Measurements from ENCODE around the gene ARID1B. TPM values are rescaled to one million over a fixed set of nuclear protein-coding genes. Genes with fewer than 3 reads are reported as not detected.
A peak's percentile ranks its signal among the peaks of the same experiment; 100 is the strongest.

ARID1B gene
- total RNA-seq, 1 donor from 2014 or later, result 43.4 TPM

DNA sequence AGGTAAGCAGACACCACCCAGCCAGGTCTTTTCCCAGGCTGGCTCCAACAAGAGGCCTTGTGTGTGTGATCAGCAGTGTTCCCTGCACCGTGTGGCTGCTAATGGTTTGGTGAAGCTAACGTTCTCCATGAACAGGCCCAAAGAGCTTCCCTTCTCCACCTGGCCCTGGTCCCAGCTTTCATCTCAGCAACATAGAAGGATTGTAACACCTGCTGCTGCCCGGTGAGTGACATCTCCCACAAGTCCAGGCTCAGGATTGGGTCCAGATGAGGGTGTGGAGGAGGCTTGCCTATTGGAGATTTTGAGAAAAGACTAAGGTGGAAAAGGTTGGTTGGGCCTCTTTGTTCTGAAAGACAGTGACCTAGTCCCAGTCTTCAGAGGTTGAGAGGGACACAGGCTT, 456.5 kb downstream of the ARID1B start:
- H3K27me3 ChIP-seq (ENCODE audit: low read depth), result no peaks in the 10 kb centered on the region
- DNase-seq, result no peak
- no peak overlapping the region for H3K4me3 ChIP-seq
- intact Hi-C loops (cut with micrococcal nuclease), result no loop called here
- H3K4me1 ChIP-seq, result peaks cover 21% of the 10 kb centered on the region
- H3K36me3 ChIP-seq, result no peaks in the 10 kb centered on the region
- no peak overlapping the region for H3K27ac ChIP-seq (replicated peaks)
- H3K9me3 ChIP-seq (replicated peaks), result no peaks in the 10 kb centered on the region
- TF ChIP-seq, protein P1, sequence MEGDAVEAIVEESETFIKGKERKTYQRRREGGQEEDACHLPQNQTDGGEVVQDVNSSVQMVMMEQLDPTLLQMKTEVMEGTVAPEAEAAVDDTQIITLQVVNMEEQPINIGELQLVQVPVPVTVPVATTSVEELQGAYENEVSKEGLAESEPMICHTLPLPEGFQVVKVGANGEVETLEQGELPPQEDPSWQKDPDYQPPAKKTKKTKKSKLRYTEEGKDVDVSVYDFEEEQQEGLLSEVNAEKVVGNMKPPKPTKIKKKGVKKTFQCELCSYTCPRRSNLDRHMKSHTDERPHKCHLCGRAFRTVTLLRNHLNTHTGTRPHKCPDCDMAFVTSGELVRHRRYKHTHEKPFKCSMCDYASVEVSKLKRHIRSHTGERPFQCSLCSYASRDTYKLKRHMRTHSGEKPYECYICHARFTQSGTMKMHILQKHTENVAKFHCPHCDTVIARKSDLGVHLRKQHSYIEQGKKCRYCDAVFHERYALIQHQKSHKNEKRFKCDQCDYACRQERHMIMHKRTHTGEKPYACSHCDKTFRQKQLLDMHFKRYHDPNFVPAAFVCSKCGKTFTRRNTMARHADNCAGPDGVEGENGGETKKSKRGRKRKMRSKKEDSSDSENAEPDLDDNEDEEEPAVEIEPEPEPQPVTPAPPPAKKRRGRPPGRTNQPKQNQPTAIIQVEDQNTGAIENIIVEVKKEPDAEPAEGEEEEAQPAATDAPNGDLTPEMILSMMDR (IDR thresholded peaks at IDR 0.05; ENCODE audit: borderline replicate concordance), result no peak

DNA sequence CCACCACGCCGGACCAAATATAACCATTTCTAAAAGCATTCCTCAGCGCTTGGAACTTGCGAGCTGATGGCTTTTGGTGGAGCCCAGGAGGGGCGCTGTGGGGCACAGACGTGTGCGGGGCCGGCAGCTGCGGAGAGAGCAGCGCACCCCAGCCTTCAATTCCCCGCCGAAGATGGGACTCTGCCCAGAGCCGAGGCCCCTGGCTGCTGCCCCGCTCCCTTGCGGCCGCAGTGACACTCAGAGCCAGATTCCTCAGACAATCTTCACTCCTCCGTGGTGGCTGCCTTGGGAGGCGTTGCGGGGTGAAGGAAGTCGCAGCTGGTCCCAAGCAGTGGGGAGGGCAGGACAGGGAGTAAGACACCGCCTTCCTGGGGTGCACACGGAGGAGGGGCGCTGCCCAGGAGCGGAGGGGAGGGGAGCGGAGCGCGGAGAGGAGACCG, 458.4 kb downstream of the ARID1B start:
- intact Hi-C loops (cut with micrococcal nuclease), result no loop called here
- peaks cover 34% of the 10 kb centered on the region for H3K4me1 ChIP-seq
- TF ChIP-seq, protein P1 (IDR thresholded peaks at IDR 0.05; ENCODE audit: borderline replicate concordance), result peak; percentile 75
- H3K4me3 ChIP-seq, result peak overlapping the region; percentile 71
- DNase-seq, result peak; percentile 64
- H3K36me3 ChIP-seq, result no peaks in the 10 kb centered on the region
- H3K27me3 ChIP-seq (ENCODE audit: low read depth), result no peaks in the 10 kb centered on the region
- H3K9me3 ChIP-seq (replicated peaks), result no peaks in the 10 kb centered on the region
- peak overlapping the region; percentile 45 for H3K27ac ChIP-seq (replicated peaks)

DNA sequence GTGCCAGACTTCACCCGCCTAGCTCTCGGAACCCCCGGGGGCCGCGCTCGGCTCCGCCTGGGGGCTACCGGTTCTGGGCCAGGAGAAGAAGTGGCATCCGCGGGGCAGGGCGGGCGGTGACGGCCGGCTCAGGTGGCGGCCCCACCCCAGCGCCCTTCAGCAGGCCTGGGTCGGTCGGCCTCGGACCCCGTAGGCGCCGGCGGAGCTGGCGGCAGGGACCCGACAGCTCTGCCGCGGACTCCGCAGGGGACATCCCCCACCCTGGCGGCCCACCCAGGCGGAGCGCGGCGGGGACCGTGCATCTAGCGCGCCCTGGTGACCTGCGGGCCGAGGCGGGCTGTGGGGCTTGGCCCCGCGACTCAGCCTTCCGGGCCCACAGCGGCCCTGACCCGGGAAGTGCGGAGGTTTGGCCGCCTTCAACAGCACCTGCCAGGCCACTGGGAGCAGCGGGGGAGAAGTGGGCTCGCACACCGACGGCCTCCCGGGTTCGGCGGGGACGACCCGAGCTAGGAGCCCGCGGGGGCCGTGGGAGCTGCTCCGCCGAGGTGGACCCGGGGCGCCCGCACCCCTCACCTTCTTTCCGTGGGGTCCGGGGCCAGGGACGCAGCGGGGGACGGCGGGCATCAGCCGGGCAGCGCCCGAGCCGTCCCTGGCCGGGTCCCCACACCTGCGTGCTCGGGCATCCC, 459.0 kb downstream of the ARID1B start:
- intact Hi-C loops (cut with micrococcal nuclease), result no loop called here
- Histone ChIP-seq H3K36me3 (no peaks in the 10 kb centered on the region), H3K9me3 (replicated peaks) (no peaks in the 10 kb centered on the region), H3K27me3 (ENCODE audit: low read depth) (no peaks in the 10 kb centered on the region), H3K4me1 (peaks cover 34% of the 10 kb centered on the region), H3K4me3 (peak overlapping the region; percentile 71), H3K27ac (replicated peaks) (peak overlapping the region; percentile 45)
- TF ChIP-seq, protein P1 (IDR thresholded peaks at IDR 0.05; ENCODE audit: borderline replicate concordance), result no peak
- no peak for DNase-seq

DNA sequence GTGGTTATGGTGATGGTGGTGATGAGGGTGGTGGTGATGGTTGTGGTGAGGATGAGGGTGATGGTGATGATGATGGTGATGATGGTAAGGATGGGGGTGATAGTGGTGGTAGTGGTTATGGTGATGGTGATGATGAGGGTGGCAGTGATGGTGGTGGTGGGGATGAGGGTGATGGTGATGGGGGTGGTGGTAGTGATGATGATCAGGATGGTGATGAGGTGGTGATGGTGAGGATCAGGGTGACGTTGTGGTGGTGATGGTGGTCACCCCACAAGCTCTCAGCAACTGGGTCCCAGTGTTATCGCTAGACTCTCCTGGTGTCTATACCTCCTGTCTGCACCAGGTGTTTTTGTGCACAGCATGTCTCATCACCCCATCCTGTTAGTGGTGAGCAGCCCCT, 461.2 kb downstream of the ARID1B start:
- no peaks in the 10 kb centered on the region for H3K36me3 ChIP-seq
- TF ChIP-seq, protein P1 (IDR thresholded peaks at IDR 0.05; ENCODE audit: borderline replicate concordance), result no peak
- H3K9me3 ChIP-seq (replicated peaks), result no peaks in the 10 kb centered on the region
- H3K4me3 ChIP-seq, result no peak overlapping the region
- no peaks in the 10 kb centered on the region for H3K27me3 ChIP-seq (ENCODE audit: low read depth)
- H3K4me1 ChIP-seq, result peaks cover 41% of the 10 kb centered on the region
- no peak for DNase-seq
- no peak overlapping the region for H3K27ac ChIP-seq (replicated peaks)
- intact Hi-C loops (cut with micrococcal nuclease), result no loop called here

DNA sequence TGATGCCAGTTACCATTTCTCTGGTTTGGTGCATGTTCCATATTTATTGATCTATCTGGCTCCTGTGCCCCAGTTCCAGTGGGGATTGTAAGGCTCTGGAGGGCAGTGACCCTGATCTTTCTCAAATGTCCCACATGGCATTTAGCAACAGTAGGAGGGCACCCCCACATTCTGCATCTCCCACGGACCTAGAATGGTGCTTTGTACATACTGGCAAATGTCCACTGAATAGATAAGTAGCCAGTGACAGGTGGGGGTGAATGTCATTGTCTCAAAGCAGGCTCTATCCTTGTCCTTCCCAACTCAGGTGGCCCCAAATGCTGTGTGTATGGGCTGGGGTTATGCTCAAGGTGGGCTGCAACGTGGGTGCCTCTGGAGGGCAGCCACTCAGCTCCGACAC, 462.0 kb downstream of the ARID1B start:
- H3K4me1 ChIP-seq, result peaks cover 46% of the 10 kb centered on the region
- DNase-seq, result no peak
- TF ChIP-seq, protein P1 (IDR thresholded peaks at IDR 0.05; ENCODE audit: borderline replicate concordance), result no peak
- no peak overlapping the region for H3K27ac ChIP-seq (replicated peaks)
- intact Hi-C loops (cut with micrococcal nuclease), result no loop called here
- no peaks in the 10 kb centered on the region for H3K27me3 ChIP-seq (ENCODE audit: low read depth)
- no peaks in the 10 kb centered on the region for H3K9me3 ChIP-seq (replicated peaks)
- H3K36me3 ChIP-seq, result no peaks in the 10 kb centered on the region
- no peak overlapping the region for H3K4me3 ChIP-seq
